ENCODE measurements around the gene DYNC1I1.

The DYNC1I1 gene

GRCh38 chr7:95772298-95772770 is at the start of gene DYNC1I1:
Gene DYNC1I1, plus strand, starts transcription at chr7:95772554. Its CDS starts 32,176 bp downstream, at chr7:95804730.
- DNase-seq = peak; percentile 53

- DNase-seq = peak; percentile 22
Observed at GRCh38 chr7:95723583-95724180, 48.7 kb upstream of the DYNC1I1 start.

- no peak for DNase-seq
Observed at GRCh38 chr7:95725205-95725604, 47.1 kb upstream of the DYNC1I1 start.

- no peak for DNase-seq
Observed at GRCh38 chr7:95730493-95731280, 41.7 kb upstream of the DYNC1I1 start.

GRCh38 chr7:95736635-95737034 is 35.7 kb upstream of the DYNC1I1 start:
- no peak for DNase-seq

- no peak for DNase-seq
Observed at GRCh38 chr7:95737828-95738505, 34.4 kb upstream of the DYNC1I1 start.

- no peak for DNase-seq
Observed at GRCh38 chr7:95749044-95749443, 23.3 kb upstream of the DYNC1I1 start.

GRCh38 chr7:95749515-95749914 is 22.8 kb upstream of the DYNC1I1 start:
- no peak for DNase-seq

- no peak for DNase-seq
Observed at GRCh38 chr7:95753440-95753839, 18.9 kb upstream of the DYNC1I1 start.

GRCh38 chr7:95755277-95755934 is 16.9 kb upstream of the DYNC1I1 start:
- no peak for DNase-seq

GRCh38 chr7:95758187-95758586 is 14.2 kb upstream of the DYNC1I1 start:
- DNase-seq = no peak

GRCh38 chr7:95766086-95766485 is 6.3 kb upstream of the DYNC1I1 start:
- no peak for DNase-seq

- no peak for DNase-seq
Observed at GRCh38 chr7:95766657-95767056, 5.7 kb upstream of the DYNC1I1 start.

- DNase-seq = no peak
Observed at GRCh38 chr7:95772771-95773581, 622 bp downstream of the DYNC1I1 start.

GRCh38 chr7:95776561-95777185 is 4.3 kb downstream of the DYNC1I1 start:
- DNase-seq = no peak

- no peak for DNase-seq
Observed at GRCh38 chr7:95777269-95777668, 4.9 kb downstream of the DYNC1I1 start.

- no peak for DNase-seq
Observed at GRCh38 chr7:95780665-95781064, 8.3 kb downstream of the DYNC1I1 start.

GRCh38 chr7:95781961-95782586 is 9.7 kb downstream of the DYNC1I1 start:
- no peak for DNase-seq

- no peak for DNase-seq
Observed at GRCh38 chr7:95784796-95785195, 12.4 kb downstream of the DYNC1I1 start.

GRCh38 chr7:95788258-95788657 is 15.9 kb downstream of the DYNC1I1 start:
- DNase-seq = no peak

GRCh38 chr7:95788884-95789283 is 16.5 kb downstream of the DYNC1I1 start:
- DNase-seq = no peak
